GM10847 (cell line): ENCODE data around the gene DHX57.

Experiments used
- POLR2A ChIP-seq: IDR thresholded peaks from 2 replicates; pipeline ENCODE4 v1.6.1; 2011; ENCODE audit not compliant: insufficient read length; ENCODE audit errors: extremely low read depth

Gene DHX57

DNA sequence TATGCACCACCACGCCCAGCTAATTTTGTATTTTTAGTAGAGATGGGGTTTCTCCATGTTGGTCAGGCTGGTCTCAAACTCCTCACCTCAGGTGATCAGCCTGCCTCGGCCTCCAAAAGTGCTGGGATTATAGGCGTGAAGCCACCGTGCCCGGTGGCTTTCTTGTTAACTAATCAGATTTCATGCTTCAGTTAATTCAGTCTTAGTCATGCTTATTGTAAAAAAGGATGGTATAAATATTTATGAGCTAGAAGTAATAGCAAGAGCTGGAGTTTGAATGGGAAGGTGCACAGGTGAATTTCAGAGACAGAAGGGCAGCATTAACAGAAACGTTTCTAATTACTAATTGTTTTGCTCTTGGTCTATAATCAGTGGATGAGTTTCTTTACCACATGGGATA is 87.4 kb downstream of the DHX57 start:
- no peak for TF ChIP-seq POLR2A

DNA sequence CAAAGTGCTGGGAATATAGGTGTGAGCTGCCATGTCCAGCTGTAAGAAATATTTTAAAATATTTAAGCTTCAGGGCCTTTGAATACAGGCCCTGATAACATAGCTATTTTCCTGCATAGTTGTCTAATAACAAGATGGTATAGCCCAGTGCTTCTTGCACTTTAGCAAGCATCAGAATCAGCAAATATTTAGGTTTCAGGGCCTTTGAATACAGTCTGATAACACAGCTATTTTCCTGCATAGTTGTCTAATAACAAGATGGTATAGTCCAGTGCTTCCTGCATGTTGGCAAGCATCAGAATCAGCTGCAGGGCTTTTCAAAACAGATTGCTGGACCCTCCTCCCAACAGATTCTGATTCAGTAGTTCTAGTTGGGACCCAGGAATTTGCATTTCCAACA is 92.1 kb downstream of the DHX57 start:
- TF ChIP-seq POLR2A = no peak

GRCh38 chr2:38778687-38779082 is 97.0 kb downstream of the DHX57 start:
- TF ChIP-seq POLR2A = no peak

DNA sequence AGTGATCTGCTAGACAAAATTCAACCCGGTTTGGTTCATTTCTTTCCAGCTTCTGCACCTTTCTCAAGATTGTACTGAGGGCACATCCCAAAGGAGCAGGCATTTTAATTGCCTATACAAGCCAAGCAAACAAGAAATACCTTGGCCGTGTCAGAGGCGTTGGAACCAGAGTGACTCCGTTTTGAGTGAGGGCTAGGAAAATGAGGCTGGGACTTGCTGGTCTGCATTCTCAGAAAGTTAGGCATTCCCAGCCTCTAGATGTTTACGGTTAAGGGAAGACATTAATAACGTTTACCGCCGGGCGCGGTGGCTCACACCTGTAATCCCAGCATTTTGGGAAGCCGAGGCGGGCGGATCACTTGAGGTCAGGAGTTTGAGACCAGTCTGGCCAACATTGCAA is 99.2 kb downstream of the DHX57 start:
- no peak for TF ChIP-seq POLR2A

GRCh38 chr2:38775921-38776225 is 99.9 kb downstream of the DHX57 start:
- TF ChIP-seq POLR2A = no peak

DNA sequence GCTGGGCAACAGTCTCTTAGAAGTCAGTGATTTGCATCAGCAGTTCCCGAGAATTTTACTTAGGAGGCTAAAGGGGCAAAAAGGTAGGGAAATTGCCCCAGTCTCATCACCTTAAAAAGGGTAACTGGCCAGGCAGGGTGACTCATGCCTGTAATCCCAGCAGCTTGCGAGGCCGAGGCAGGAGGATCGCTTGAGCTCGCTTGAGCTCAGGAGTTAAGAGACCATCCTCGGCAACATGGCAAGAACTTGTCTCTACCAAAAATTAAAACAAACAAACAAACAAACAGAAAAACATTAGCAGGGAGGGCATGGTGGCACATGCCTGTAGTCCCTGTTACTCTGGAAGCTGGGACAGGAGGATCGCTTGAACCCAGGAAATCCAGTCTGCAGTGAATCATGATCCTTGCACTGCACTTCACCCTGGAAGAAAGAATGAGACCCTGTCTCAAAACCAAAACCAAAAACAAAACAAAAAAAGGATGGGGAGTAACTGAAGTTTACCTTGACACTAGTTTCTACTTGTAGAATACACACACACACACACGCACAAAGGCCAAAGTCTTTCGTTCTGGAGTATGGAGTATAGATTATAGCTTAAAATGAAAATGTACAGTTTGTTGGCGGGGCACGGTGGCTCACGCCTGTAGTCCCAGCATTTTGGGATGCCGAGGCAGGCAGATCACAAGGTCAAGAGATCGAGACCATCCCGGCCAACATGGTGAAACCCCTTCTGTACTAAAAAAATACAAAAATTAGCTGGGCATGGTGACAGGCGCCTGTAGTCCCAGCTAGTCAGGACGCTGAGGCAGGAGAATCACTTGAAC is 100.4 kb downstream of the DHX57 start:
- no peak for TF ChIP-seq POLR2A

- TF ChIP-seq POLR2A = no peak
These were observed 104.1 kb downstream of the DHX57 start for GRCh38 chr2:38771632-38772031.

DNA sequence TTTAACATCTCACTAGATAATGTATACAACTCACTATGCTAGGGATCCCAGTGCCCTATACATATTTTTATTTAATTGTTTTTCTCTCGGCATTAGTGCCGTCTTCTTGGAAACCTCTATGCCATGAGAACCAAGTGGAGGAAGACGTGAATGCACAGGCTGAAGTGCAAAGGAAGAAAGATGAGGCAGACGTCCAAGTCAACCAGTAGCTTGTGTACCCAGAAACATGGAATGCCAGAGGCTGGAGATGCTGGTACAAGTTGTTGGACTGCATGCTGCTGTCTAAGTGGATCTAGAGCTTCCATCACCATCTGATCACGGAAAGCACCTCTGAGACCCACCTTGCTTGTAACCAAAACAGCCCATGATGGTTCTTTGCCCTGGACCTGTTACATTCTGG is 110.2 kb downstream of the DHX57 start:
- no peak for TF ChIP-seq POLR2A

DNA sequence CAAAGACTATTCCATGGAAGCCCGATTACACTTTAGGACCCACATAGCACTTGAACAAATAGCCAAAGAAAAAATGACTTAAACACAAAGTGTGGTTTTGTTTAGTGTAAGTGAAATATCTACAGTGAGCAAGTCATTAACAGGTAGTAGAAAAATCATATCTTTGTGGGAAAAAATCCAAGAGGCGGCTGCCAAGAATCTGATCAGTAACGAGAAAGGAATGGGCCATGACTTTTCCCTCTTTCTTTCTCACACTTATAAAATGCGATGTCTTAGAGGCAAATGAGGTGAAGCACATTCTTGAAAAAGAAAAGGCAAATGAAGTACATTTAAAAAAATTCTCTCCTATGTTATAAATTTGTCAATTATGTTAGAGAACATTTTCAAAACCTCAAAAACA is 110.6 kb downstream of the DHX57 start:
- no peak for TF ChIP-seq POLR2A

GRCh38 chr2:38763728-38764127 is 112.0 kb downstream of the DHX57 start:
- TF ChIP-seq POLR2A = no peak

DNA sequence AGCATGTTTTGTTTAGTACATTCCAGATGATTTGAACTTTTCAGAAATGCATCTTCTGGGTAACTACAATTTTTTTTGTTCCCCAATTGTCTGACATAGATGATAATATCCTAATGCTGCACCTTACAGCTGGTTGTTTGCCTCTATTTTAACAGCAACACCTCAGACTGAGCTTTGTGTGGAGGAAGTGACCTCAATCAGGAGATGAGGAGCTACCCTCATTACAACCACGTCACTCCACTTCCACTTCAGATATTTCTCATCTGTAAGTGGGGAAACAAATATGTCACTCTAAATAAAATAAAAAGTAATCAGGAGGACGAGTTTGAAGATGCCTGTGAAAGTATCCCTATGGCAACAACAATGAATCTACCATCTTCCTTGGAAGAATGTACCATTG is 112.5 kb downstream of the DHX57 start:
- no peak for TF ChIP-seq POLR2A

GRCh38 chr2:38754506-38754905 is 121.2 kb downstream of the DHX57 start:
- TF ChIP-seq POLR2A = no peak

GRCh38 chr2:38754049-38754448 is 121.7 kb downstream of the DHX57 start:
- no peak for TF ChIP-seq POLR2A

- no peak for TF ChIP-seq POLR2A
These were observed 123.9 kb downstream of the DHX57 start for GRCh38 chr2:38751596-38752410.

DNA sequence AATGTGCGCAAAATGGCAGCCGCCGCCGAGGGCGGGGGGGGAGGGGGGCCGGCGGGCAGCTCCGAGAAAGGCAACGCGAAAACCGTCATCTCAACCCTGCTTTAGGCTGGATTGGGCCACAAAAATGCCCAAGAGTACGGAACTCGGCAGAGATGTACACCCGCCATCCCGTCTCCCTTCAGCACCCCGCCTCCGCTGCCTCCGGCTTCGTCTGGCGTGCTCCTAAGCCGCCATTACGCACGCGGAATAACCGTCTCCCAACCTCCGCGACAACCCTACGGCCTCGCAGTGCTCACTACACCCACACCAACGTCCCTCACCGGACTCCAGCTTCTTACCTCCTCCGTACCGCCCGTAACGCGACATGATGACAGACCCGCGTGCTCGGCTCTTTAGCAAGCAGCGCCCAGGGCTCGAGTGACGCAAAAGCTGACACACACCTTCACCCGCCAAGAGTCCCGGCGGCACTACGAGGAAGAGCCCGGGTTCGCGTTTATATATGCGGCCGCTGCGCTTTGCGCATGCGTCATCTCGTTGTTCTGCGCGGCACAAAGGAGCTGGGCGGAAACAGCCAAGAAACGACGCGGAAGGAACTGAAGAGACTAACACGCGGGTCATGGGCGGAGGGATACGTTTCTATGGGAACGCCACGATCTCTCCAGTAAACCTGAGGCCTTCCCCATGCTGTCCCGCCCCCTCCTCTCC is 124.7 kb downstream of the DHX57 start, which contains the start of gene SRSF7:
Gene SRSF7, minus strand, starts transcription at position 471 of the 705 bp plus-strand sequence. Its CDS starts 105 bp downstream, at position 366.
- peak; percentile 100 for TF ChIP-seq POLR2A

- TF ChIP-seq POLR2A = peak; percentile 37
These were observed 125.5 kb downstream of the DHX57 start for GRCh38 chr2:38750011-38750890.
